ENCODE results near the gene CLCN5.

DNA sequence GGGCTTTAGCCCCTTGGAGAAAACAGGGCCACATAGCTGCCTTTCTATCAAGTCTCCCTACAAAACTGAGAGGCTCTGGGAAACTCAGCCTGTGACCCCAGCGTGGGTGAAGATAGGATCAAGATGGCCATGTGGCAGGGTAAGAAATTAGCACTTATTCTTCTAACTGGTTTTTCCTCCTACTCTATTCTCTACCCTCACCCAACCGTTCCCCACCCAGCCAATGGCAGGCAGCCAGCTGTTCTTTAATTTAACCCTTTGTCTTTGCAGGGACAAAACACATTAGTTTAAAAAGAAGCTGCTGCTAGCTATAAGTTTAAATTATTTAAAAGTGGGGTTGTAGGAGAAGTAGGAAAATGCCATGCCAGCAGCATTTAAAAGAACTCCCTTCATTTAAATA is 2.8 kb downstream of the CLCN5 start:
- TF ChIP-seq, protein P1, sequence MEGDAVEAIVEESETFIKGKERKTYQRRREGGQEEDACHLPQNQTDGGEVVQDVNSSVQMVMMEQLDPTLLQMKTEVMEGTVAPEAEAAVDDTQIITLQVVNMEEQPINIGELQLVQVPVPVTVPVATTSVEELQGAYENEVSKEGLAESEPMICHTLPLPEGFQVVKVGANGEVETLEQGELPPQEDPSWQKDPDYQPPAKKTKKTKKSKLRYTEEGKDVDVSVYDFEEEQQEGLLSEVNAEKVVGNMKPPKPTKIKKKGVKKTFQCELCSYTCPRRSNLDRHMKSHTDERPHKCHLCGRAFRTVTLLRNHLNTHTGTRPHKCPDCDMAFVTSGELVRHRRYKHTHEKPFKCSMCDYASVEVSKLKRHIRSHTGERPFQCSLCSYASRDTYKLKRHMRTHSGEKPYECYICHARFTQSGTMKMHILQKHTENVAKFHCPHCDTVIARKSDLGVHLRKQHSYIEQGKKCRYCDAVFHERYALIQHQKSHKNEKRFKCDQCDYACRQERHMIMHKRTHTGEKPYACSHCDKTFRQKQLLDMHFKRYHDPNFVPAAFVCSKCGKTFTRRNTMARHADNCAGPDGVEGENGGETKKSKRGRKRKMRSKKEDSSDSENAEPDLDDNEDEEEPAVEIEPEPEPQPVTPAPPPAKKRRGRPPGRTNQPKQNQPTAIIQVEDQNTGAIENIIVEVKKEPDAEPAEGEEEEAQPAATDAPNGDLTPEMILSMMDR (IDR thresholded peaks at IDR 0.05): no peak
- TF ChIP-seq POLR2A (IDR thresholded peaks at IDR 0.05) (no peak), POLR2AphosphoS5 (IDR thresholded peaks at IDR 0.05) (no peak)
